Activated naive CD8-positive, alpha-beta T cell treated with anti-CD3 and anti-CD28 coated beads for 36 hours (primary cell): ENCODE results near the gene DLG1. TPM values are rescaled to one million over a fixed set of nuclear protein-coding genes. Genes with fewer than 3 reads are reported as not detected.

Experiments
- DNase-seq: peaks from one replicate; pipeline ENCODE4 v3.0.0; 2021
- H3K27ac Mint-ChIP-seq: one replicate; pipeline ENCODE4 v1.8.0; 2022; ENCODE audit warnings: mild to moderate bottlenecking, moderate library complexity, mixed read lengths
- H3K27me3 Mint-ChIP-seq: one replicate; pipeline ENCODE4 v1.8.0; 2022; ENCODE audit warnings: mild to moderate bottlenecking, mixed read lengths
- H3K36me3 Mint-ChIP-seq: one replicate; pipeline ENCODE4 v1.8.0; 2021; ENCODE audit warnings: mild to moderate bottlenecking, mixed read lengths
- H3K4me1 Mint-ChIP-seq: one replicate; pipeline ENCODE4 v1.8.0; 2021; ENCODE audit warnings: mixed read lengths
- H3K4me3 Mint-ChIP-seq: one replicate; pipeline ENCODE4 v1.8.0; 2022; ENCODE audit warnings: mild to moderate bottlenecking, moderate library complexity, mixed read lengths
- H3K9me3 Mint-ChIP-seq: one replicate; pipeline ENCODE4 v1.8.0; 2022; ENCODE audit warnings: mixed read lengths
- total RNA-seq, 2 experiments: library from RNA; stranded (reverse); gene quantifications; one replicate each; pipeline ENCODE4 v1.2.3, GENCODE V29; 2021

Gene DLG1
- total RNA-seq, 2 experiments from 2014 or later = 47.9 to 49.1 TPM

GRCh38 chr3:197008436-197009209, 289.8 kb downstream of the DLG1 start:
- Mint-ChIP-seq H3K4me1 (peaks cover 8% of the 10 kb centered on the region), H3K4me3 (no peak overlapping the region), H3K27ac (no peak overlapping the region), H3K36me3 (peaks cover 2% of the 10 kb centered on the region), H3K27me3 (peaks cover 3% of the 10 kb centered on the region), H3K9me3 (no peaks in the 10 kb centered on the region)
- no peak for DNase-seq

DNA sequence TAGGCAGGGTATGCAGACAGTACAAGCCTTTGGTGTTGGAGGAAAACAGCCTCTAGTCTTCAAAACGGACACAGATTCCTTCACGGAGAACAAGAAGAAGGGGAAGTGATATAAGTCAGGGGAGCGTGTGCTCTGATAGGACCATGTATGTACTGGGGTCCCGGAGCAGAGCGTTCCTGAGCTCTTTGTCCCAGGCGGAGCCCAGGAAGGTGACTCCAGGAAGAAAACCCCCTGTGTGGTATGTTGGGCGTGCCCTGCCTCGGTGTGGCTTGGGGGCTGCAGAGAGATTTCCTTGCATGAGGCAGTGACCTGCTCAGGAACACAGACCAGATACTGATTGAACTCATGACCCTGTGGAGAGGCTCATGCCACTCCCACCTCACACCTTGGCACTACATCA, 290.5 kb downstream of the DLG1 start:
- peaks cover 8% of the 10 kb centered on the region for H3K4me1 Mint-ChIP-seq
- H3K9me3 Mint-ChIP-seq = no peaks in the 10 kb centered on the region
- no peak overlapping the region for H3K4me3 Mint-ChIP-seq
- H3K36me3 Mint-ChIP-seq = peaks cover 2% of the 10 kb centered on the region
- H3K27me3 Mint-ChIP-seq = peaks cover 3% of the 10 kb centered on the region
- no peak overlapping the region for H3K27ac Mint-ChIP-seq
- no peak for DNase-seq

GRCh38 chr3:197007296-197007940, 291.0 kb downstream of the DLG1 start:
- H3K36me3 Mint-ChIP-seq = peaks cover 2% of the 10 kb centered on the region
- no peak overlapping the region for H3K27ac Mint-ChIP-seq
- H3K27me3 Mint-ChIP-seq = peaks cover 3% of the 10 kb centered on the region
- no peaks in the 10 kb centered on the region for H3K9me3 Mint-ChIP-seq
- H3K4me1 Mint-ChIP-seq = peaks cover 8% of the 10 kb centered on the region
- DNase-seq = no peak
- no peak overlapping the region for H3K4me3 Mint-ChIP-seq

GRCh38 chr3:197006860-197007259, 291.6 kb downstream of the DLG1 start:
- Mint-ChIP-seq H3K27me3 (peaks cover 3% of the 10 kb centered on the region), H3K4me1 (peaks cover 8% of the 10 kb centered on the region), H3K36me3 (peaks cover 2% of the 10 kb centered on the region), H3K9me3 (no peaks in the 10 kb centered on the region), H3K4me3 (no peak overlapping the region), H3K27ac (no peak overlapping the region)
- DNase-seq = no peak

GRCh38 chr3:197006446-197006845, 292.0 kb downstream of the DLG1 start:
- DNase-seq = no peak
- H3K9me3 Mint-ChIP-seq = no peaks in the 10 kb centered on the region

DNA sequence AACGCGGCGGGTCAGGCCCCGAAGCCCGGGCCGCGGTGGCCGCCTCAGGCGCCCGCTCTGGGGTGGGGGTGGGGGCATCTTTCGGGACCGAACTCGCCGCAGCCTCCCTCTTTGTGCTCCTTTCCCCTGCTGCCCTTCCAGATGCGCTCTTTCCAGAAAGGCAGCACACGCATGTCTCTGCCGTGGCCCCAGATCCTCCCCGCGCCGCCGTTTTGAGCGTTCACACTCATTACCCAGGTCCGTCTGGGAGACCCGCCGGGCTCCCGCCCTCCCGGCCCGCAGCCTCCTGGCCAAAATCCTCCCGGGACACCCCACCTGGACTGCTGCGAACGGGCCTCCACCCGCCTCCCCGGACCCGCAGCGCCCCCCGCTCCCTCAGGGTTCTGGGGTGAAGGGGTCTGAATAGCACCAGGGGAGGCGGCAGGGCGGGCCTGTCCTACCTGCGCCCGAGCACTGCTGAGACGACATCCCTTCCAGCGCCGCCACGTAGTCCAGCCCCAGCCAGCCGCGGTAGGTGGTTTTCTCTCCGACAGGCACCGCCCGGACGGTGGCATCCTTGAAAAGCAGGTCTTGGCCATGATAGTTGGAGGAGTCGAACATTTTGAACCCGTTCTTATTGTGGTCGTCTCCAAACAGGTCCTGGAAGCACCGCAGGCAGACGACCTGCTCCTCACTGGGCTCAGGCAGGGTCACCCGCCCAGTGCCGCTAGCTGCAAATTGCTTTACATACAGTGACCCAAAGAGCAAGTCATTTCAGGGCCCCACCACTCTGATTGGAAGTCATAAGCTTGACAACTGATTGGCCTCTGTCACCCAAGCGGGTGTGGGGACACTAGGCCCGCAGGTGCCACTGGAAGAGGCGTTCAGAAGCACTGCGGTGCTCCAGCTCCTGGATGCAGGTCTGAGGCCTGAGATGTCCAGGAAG, 294.7 kb downstream of the DLG1 start:
- peak; percentile 35 for DNase-seq
- Mint-ChIP-seq H3K4me3 (peak overlapping the region; percentile 81), H3K9me3 (no peaks in the 10 kb centered on the region), H3K27ac (peak overlapping the region; percentile 79), H3K27me3 (peaks cover 3% of the 10 kb centered on the region), H3K4me1 (peaks cover 8% of the 10 kb centered on the region), H3K36me3 (peaks cover 2% of the 10 kb centered on the region)

More at GRCh38 chr3:197006446-197006845, 292.0 kb downstream of the DLG1 start:
- Mint-ChIP-seq H3K36me3 (peaks cover 2% of the 10 kb centered on the region), H3K4me3 (no peak overlapping the region), H3K27me3 (peaks cover 3% of the 10 kb centered on the region), H3K4me1 (peaks cover 8% of the 10 kb centered on the region), H3K27ac (no peak overlapping the region)

GRCh38 chr3:197002701-197003454, 295.5 kb downstream of the DLG1 start:
- Mint-ChIP-seq H3K36me3 (peaks cover 2% of the 10 kb centered on the region), H3K4me1 (peaks cover 8% of the 10 kb centered on the region), H3K9me3 (no peaks in the 10 kb centered on the region), H3K27me3 (peaks cover 3% of the 10 kb centered on the region), H3K4me3 (no peak overlapping the region), H3K27ac (no peak overlapping the region)
- peak; percentile 90 for DNase-seq

DNA sequence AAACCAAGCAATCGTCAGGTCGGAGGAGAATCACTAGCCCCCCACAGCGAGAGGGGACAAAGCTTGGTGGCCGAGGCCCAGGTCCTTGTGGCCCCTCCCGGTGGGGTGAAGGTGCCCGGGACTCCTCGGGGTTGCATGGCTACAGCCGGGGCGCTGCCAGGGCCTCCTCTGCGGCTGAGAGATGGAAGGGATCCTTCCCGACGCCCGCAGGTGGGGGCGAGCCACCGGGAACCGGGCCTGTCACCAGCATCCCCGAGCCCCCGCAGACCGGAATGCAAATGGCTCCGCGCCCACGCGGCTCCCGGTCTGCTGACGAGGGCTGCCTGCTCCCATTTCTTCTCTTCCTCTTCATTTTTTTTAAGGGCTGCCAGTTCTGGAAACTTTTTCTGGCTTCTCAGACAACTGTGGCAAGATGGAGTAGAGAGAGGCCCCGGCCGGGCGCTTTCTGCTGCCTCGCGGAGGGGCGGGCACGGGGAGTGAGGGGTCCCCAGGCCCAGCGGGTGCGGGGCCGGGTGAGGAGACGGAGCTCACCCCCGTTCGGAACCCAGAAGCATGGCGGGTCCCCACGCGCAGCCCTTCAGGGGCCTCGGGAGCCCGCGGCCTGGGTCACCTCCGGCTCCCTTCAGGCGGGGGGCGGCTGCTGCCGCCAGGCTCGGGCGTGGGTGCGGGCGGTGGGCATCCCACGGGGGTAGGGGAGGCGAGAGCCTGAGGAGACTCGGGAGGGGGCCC, 296.3 kb downstream of the DLG1 start:
- H3K27me3 Mint-ChIP-seq = peaks cover 3% of the 10 kb centered on the region
- no peaks in the 10 kb centered on the region for H3K9me3 Mint-ChIP-seq
- peak overlapping the region; percentile 70 for H3K27ac Mint-ChIP-seq
- peaks cover 2% of the 10 kb centered on the region for H3K36me3 Mint-ChIP-seq
- no peak for DNase-seq
- H3K4me1 Mint-ChIP-seq = peaks cover 8% of the 10 kb centered on the region
- H3K4me3 Mint-ChIP-seq = peak overlapping the region; percentile 61

DNA sequence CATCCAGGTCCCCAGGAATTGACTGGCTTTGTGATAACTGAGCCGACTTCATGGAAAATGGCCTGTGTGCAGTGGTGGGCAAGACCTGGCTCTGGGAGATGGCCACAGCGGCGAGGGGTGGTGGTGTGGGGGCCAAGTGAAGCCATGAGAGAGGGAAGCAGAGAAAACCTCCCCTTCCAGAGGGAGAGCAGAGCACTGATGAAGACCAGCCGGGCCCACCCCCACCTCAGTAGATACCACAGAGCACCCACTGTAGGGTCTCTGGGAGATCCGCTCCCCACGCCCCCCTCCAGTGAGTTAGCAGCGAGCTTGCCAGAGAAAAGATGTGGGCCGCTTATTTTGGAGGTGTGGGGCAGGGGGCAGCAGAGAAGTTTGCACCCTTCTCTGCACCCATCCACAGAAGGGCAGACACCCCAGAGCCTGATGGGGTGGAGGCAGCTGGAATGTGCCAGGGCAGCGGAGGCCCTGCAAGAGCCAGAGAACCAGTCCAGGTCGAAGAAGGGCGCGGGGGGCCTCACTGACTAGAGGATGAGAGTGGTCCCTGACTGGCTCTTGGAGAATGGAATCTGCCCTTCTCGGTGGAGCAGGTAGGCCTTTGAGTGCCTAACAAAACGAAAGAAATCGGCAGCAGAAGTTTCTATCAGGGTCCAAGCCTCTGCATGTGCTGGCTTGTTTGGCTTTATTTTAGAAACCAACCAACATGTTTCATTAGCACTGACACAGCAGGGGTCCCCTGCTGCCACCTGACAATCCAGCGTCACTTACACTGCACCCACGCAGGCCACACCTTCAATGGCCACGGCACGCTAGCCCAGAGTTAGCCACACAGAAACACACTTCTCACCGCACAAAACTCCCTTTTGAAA, 297.1 kb downstream of the DLG1 start:
- H3K4me3 Mint-ChIP-seq = peak overlapping the region; percentile 61
- no peak for DNase-seq
- H3K36me3 Mint-ChIP-seq = peaks cover 2% of the 10 kb centered on the region
- peak overlapping the region; percentile 70 for H3K27ac Mint-ChIP-seq
- no peaks in the 10 kb centered on the region for H3K9me3 Mint-ChIP-seq
- H3K4me1 Mint-ChIP-seq = peaks cover 8% of the 10 kb centered on the region
- H3K27me3 Mint-ChIP-seq = peaks cover 3% of the 10 kb centered on the region

- Mint-ChIP-seq H3K4me3 (no peak overlapping the region), H3K9me3 (no peaks in the 10 kb centered on the region), H3K4me1 (peaks cover 8% of the 10 kb centered on the region), H3K27me3 (no peaks in the 10 kb centered on the region), H3K36me3 (peaks cover 2% of the 10 kb centered on the region), H3K27ac (no peak overlapping the region)
- DNase-seq = no peak
Observed at GRCh38 chr3:197000211-197000610, 298.2 kb downstream of the DLG1 start.

GRCh38 chr3:196998966-196999760, 299.2 kb downstream of the DLG1 start:
- no peaks in the 10 kb centered on the region for H3K9me3 Mint-ChIP-seq
- H3K4me1 Mint-ChIP-seq = peaks cover 5% of the 10 kb centered on the region
- no peaks in the 10 kb centered on the region for H3K36me3 Mint-ChIP-seq
- H3K4me3 Mint-ChIP-seq = no peak overlapping the region
- DNase-seq = no peak
- no peak overlapping the region for H3K27ac Mint-ChIP-seq
- no peaks in the 10 kb centered on the region for H3K27me3 Mint-ChIP-seq

DNA sequence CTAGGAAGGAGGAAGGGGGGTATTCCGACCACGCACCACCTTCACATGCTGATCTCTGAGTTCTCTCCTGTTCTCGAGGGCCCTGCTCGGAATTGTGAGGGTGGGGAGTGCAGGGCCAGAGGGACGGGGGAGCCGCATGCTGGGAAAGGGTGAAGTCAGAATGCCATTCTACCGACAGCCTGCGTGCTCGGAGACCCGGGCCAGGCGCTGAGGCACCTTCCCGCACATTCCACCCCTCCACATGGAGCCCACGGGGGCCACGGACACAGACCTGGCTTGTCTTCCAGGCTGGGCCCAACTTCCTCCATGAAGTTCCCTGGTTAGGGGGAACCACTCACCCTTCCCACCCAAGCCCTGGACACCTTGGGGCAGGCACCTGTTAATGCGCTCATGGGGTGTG, 301.1 kb downstream of the DLG1 start:
- H3K27me3 Mint-ChIP-seq = no peaks in the 10 kb centered on the region
- H3K36me3 Mint-ChIP-seq = no peaks in the 10 kb centered on the region
- H3K27ac Mint-ChIP-seq = no peak overlapping the region
- H3K4me1 Mint-ChIP-seq = no peaks in the 10 kb centered on the region
- DNase-seq = no peak
- no peak overlapping the region for H3K4me3 Mint-ChIP-seq
- H3K9me3 Mint-ChIP-seq = no peaks in the 10 kb centered on the region
